Stimulated activated CD4-positive, alpha-beta T cell treated with anti-CD3 and anti-CD28 coated beads, Interleukin-1b, Interleukin-23, amount 100 ng/mL, for 4 hours (primary cell): ENCODE measurements around the gene GALNT2.

Experiments used
- DNase-seq, 2 donors: peaks; one replicate each; pipeline ENCODE4 v3.0.0-alpha.2; 2020; ENCODE audit warnings: low read depth in 2 of 2

The GALNT2 gene

DNA sequence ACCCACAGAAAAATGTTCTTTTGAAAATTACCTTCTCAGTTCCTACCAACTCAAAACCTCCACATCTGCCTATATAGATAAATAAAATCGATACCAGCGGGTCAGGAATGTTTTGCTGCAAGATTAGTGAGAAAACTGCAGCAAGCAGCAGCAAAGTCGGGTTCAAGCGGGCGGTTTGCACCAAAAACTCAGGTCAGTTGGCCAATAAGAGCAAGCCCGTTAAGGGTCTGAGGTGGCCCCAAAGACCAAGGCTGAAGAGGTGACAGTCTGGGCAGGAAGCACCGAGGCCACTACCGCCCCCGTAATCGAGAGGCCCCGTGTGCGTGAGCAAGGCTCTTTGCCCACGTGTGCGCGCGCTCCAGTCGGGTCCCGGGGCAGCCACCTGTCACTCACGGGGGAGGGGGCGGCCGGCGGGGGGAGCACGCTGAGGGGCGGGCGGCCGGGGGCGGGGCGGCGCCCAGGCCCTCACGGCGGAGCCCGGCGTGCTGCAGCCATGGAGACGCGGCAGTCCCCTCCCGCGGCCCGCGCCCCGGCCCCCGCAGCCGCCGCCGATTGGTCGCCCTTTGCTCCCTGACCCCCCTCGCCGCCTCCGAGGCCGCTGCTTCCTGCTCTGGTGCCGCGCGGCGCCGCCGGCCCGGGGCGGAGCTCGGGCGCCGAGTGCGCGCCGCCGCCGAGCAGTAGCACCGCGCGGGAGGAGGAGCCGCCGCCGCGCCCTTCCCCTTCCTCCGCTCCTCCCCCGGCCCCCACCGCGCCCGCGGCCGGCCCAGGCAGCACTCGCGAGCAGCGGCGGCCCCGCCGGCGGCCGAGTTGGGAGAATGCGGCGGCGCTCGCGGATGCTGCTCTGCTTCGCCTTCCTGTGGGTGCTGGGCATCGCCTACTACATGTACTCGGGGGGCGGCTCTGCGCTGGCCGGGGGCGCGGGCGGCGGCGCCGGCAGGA, at the start of gene GALNT2:
GALNT2 (plus strand) TSS at position 773 of the 939 bp plus-strand sequence; CDS start at position 816, 43 bp downstream.
- DNase-seq: peak; percentile 82 to 85

- no peak for DNase-seq
Measured at GRCh38 chr1:230020451-230020850, 46.6 kb upstream of the GALNT2 start.

- no peak for DNase-seq
Measured at GRCh38 chr1:230022666-230023380, 44.2 kb upstream of the GALNT2 start.

- DNase-seq: no peak
Measured at GRCh38 chr1:230025686-230026085, 41.4 kb upstream of the GALNT2 start.

DNA sequence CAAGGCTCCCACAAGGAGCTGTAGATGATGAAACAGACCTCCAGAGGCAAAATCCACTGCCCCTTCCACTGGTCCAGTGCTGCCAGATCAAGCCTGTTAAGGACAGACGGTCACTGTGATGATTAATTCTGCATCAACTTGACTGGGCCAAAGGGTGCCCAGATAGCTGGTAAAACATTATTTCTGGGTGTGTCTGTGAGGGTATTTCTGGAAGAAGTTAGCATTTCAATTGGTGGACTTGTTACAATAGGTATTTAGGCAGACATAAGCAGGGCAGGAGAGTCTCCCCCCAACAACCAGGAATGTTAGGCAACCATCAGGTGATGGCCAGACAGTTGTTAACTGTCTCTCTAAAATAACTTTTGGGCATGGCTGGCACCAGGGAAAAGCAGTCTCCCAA, 40.9 kb upstream of the GALNT2 start:
- DNase-seq: no peak

GRCh38 chr1:230026572-230026971, 40.5 kb upstream of the GALNT2 start:
- no peak for DNase-seq

DNA sequence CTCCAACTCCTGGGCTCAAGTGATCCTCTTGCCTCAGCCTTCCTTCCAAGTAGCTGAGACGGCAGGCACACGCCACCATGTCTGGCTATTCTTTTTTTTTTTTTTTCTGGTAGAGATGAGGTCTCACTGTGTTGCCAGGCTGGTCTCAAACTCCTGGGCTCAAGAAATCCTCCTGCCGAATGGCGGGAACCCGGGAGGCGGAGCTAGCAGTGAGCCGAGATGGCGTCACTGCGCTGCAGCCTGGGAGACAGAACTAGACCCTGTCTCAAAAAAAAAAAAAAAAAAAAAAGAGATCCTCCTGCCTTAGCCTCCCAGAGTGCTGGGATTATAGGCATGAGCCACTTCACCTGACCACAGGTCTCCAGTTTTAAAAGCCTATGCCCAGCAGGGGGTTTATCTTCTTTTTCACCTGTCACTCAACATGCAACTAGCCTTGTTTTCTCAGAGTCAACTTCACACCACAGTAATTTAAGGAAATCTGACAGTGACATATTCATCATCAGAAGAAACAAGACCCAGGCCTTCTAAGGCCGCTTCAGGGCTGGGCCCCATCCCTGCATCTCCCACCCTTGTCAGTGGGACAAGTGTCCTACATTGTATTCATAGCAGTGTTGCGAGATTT, 38.3 kb upstream of the GALNT2 start:
- no peak for DNase-seq

- no peak for DNase-seq
Measured at GRCh38 chr1:230029244-230029941, 37.6 kb upstream of the GALNT2 start.

DNA sequence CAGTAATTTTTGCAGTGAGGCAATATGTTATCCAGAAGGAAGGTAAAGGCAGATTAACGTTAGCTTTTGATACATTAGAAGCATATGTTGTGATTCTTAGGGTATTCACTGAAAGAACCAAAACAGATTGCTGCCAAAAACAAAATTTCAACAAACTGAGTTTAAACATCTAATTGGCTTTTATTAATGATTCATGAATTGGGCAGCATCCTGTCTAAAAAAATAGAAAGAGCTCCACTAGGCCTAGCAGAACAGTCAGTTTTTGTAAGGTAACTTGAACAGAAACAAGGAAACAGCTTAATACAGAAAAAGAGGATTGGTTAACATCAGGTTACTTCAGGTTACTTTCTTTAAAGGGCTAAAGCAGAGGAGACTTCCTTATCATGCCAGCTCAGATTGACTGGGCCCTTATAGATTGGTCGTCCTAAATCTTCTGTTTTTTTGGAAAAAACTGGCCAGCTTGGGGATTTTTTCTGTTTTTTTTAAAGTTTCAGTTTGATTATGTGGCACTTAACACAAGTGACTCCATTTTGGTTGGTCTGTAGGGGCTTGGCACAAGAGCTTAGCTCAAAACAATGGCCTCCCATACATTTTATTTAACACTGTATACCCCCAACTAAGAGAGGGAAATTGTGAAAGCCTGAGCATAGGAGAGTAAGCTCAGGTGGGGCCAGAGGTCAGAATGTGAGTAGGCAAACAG, 36.8 kb upstream of the GALNT2 start:
- DNase-seq: no peak

DNA sequence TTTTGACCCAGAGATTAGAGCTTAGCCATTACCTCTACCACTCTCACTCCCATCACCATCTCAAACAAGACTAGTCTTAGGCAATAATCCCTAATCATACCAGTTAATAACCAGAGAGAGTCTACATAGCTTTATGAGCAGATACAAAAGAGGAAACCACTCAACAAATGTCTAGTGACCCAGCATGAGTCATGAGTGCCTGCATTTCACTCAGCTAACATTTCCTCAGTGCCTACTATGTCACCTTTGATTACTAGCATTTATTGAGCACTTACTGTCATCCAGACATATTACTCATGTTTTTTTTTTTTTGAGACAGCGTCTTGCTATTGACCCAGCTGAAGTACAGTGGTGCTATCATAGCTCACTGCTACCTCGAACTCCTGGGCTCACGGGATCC, 35.9 kb upstream of the GALNT2 start:
- no peak for DNase-seq

- DNase-seq: no peak
Measured at GRCh38 chr1:230032516-230033281, 34.3 kb upstream of the GALNT2 start.

- DNase-seq: no peak
Measured at GRCh38 chr1:230037261-230037660, 29.8 kb upstream of the GALNT2 start.

DNA sequence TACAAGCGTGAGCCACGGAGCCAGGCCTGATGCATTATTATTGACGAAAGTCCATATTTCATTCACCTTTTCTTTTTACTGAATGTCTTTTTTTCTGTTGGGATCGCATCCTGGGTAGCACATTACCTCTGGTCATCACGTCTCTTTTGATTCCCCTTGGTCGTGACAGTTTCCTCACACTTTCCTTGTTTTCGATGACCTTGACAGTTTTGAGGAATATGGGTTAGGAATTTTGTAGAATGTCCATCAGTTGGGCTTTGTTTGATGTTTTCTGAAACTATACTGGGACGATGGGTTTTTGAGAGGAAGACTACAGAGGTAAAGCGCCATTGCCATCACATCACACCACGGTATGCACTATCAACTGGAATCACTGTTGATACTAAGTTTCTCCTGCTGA, 26.6 kb upstream of the GALNT2 start:
- DNase-seq: no peak

DNA sequence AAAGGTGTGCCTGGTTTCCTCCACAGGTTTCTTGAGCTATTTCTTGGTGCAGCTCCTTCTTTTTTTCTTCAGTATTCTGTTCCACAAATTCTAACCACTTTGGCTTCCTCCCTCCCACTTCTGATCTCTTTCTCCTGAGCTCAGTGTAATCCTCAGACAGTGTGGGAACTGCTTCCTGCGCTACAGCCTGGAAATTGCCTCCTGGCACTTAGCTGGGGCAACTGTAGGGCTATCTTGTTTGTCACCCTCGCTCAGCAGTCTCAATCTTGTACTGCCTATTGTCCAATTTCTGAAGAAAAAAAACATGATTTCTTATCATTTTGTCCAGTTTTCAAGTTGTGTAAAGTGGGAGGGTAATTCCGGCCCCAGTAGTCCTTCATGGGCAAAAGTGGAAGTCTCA, 24.0 kb upstream of the GALNT2 start:
- DNase-seq: no peak

- no peak for DNase-seq
Measured at GRCh38 chr1:230044729-230045128, 22.3 kb upstream of the GALNT2 start.

GRCh38 chr1:230047114-230047865, 19.7 kb upstream of the GALNT2 start:
- DNase-seq: no peak

GRCh38 chr1:230048322-230048721, 18.7 kb upstream of the GALNT2 start:
- DNase-seq: no peak

GRCh38 chr1:230048922-230049321, 18.1 kb upstream of the GALNT2 start:
- no peak for DNase-seq

DNA sequence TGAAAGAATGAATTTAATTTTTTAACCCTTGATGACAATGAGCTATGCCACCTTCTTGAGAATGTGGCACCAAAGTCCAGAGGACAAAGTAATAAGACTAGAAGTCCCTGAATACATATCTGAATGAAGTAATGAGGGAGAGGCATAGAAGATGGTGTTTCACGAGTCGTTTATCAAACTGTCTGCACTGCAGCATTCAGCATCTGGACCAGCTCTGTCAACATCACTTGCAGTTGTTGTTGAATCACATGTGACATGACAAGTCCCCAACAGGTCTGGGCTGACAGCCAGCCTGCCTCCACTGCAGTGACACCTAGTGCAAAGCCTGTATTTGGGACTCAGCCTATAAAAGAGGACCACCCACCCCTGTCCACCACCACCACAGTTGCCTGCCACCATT, 17.3 kb upstream of the GALNT2 start:
- DNase-seq: no peak
